OCI-M1 (cell line): ENCODE data around the gene COL13A1.

Source experiments
- DNase-seq: peaks from one replicate; lab custom pipeline; 2025; lab: John Stamatoyannopoulos, UW

The COL13A1 gene

GRCh38 chr10:69847458-69847857, 45.8 kb downstream of the COL13A1 start:
- DNase-seq = no peak

- no peak for DNase-seq
These were observed 46.2 kb downstream of the COL13A1 start for GRCh38 chr10:69847883-69848282.

- no peak for DNase-seq
These were observed 46.7 kb downstream of the COL13A1 start for GRCh38 chr10:69848454-69848853.

- no peak for DNase-seq
These were observed 48.1 kb downstream of the COL13A1 start for GRCh38 chr10:69849825-69850224.

GRCh38 chr10:69850440-69850839, 48.7 kb downstream of the COL13A1 start:
- DNase-seq = no peak

GRCh38 chr10:69851306-69851705, 49.6 kb downstream of the COL13A1 start:
- DNase-seq = no peak

GRCh38 chr10:69853064-69853463, 51.4 kb downstream of the COL13A1 start:
- no peak for DNase-seq

- no peak for DNase-seq
These were observed 53.0 kb downstream of the COL13A1 start for GRCh38 chr10:69854511-69855345.

GRCh38 chr10:69855346-69856111, 53.8 kb downstream of the COL13A1 start:
- DNase-seq = no peak

- DNase-seq = peak; percentile 22
These were observed 55.0 kb downstream of the COL13A1 start for GRCh38 chr10:69856601-69857166.

- no peak for DNase-seq
These were observed 56.5 kb downstream of the COL13A1 start for GRCh38 chr10:69858201-69858600.

GRCh38 chr10:69860271-69860670, 58.6 kb downstream of the COL13A1 start:
- DNase-seq = no peak

GRCh38 chr10:69861251-69862240, 59.8 kb downstream of the COL13A1 start:
- peak; percentile 63 for DNase-seq

- no peak for DNase-seq
These were observed 61.3 kb downstream of the COL13A1 start for GRCh38 chr10:69862882-69863530.

- DNase-seq = no peak
These were observed 61.9 kb downstream of the COL13A1 start for GRCh38 chr10:69863580-69863979.

GRCh38 chr10:69864321-69864720, 62.6 kb downstream of the COL13A1 start:
- DNase-seq = no peak

GRCh38 chr10:69865450-69865849, 63.7 kb downstream of the COL13A1 start:
- DNase-seq = no peak

- DNase-seq = no peak
These were observed 64.6 kb downstream of the COL13A1 start for GRCh38 chr10:69866246-69866687.

GRCh38 chr10:69866688-69867461, 65.2 kb downstream of the COL13A1 start:
- DNase-seq = no peak
